IgD-negative memory B cell (primary cell): ENCODE data around the gene S1PR2. TPM values are rescaled to one million over a fixed set of nuclear protein-coding genes. Genes with fewer than 3 reads are reported as not detected.
"Not testable (repeated sequence)": the region's sequence is repeated elsewhere in the genome, so short reads cannot be mapped to it uniquely, and the experiment has no call there.

ENCODE experiments used
- H3K27ac Mint-ChIP-seq, 3 donors: one replicate each; pipeline ENCODE4 v1.8.0; 2020 to 2022; ENCODE audit warnings: mild to moderate bottlenecking in 3 of 3, mixed read lengths in 3 of 3, moderate library complexity in 1 of 3
- H3K27me3 Mint-ChIP-seq: one replicate; pipeline ENCODE4 v1.8.0; 2021; ENCODE audit warnings: mixed read lengths
- H3K36me3 Mint-ChIP-seq: one replicate; pipeline ENCODE4 v1.8.0; 2020; ENCODE audit warnings: mild to moderate bottlenecking, mixed read lengths
- H3K4me1 Mint-ChIP-seq, 3 donors: one replicate each; pipeline ENCODE4 v1.8.0; 2020 to 2022; ENCODE audit warnings: mixed read lengths in 3 of 3, mild to moderate bottlenecking in 1 of 3
- H3K4me3 Mint-ChIP-seq, 4 donors: one replicate each; pipeline ENCODE4 v1.8.0; 2020 to 2022; ENCODE audit warnings: mild to moderate bottlenecking in 4 of 4, mixed read lengths in 4 of 4, moderate library complexity in 3 of 4
- H3K9me3 Mint-ChIP-seq, 3 donors: one replicate each; pipeline ENCODE4 v1.8.0; 2020 to 2021; ENCODE audit warnings: mixed read lengths in 3 of 3, mild to moderate bottlenecking in 1 of 3
- polyA plus RNA-seq: library from polyadenylated mRNA; unstranded; fragments of 300-500 nt; fragmentation: Illumina TruSeq; gene quantifications from one replicate; pipeline ENCODE4 v1.2.3, GENCODE V29; 2021

Gene S1PR2
- polyA plus RNA-seq, 1 donor from 2014 or later = 0.20 TPM

DNA sequence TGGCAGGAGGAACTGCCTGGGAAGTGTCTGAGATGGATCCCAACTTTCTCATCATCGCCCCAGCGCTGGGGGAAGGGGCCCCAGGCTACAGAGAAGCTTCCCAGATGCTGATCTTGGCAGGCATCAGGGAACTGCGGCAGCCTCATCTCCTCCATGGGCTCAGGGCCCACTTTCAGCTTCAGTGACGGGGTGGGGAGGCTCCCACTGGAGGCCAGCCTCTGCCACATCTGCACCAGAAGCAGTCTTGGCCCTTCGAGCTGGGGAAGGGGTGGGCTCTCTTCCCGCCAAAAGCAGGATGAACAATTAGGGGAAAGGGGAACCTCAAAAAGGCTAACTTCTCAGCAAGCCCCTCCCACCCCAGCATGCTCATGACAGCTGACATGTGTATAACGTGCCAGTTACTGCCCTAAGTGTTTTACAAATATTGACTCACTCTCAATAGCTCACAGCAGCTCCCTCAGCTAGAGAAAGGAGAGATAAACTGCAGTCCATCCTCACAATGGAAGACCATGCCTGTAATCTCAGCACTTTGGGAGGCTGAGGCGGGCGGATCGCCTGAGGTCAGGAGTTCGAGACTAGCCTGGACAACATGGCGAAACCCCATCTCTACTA, 7.1 kb upstream of the S1PR2 start:
- H3K9me3 Mint-ChIP-seq = no peaks in the 10 kb centered on the region
- H3K4me3 Mint-ChIP-seq = peak overlapping the region in 2 of 4 donors; percentile 9 to 68
- H3K36me3 Mint-ChIP-seq = no peaks in the 10 kb centered on the region
- peaks cover 18 to 36% (median 30%) of the 10 kb centered on the region in 3 donors for H3K4me1 Mint-ChIP-seq
- peak overlapping the region in 2 of 3 donors; percentile 84 to 91 for H3K27ac Mint-ChIP-seq
- H3K27me3 Mint-ChIP-seq = no peaks in the 10 kb centered on the region

DNA sequence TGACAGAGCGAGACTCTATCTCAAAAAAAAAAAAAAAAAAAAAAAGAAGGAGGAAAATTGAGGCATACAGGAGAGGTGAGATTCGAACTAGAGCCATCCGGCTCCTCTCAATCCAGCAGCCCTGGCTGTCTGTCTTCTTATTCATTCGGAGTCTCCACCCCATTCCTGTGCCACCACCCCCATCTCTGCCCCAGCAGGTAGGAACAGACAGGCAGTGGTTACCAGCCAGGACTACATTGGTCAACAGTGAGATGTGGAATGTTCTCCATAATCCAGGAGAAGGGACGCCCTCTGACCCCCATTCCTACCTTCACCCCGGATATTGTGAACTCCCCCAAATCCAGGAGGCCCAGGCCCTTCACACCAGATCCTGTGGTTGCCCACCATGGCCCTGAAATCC, 6.6 kb upstream of the S1PR2 start:
- peaks cover 18 to 39% (median 30%) of the 10 kb centered on the region in 3 donors for H3K4me1 Mint-ChIP-seq
- H3K9me3 Mint-ChIP-seq = no peaks in the 10 kb centered on the region
- H3K36me3 Mint-ChIP-seq = no peaks in the 10 kb centered on the region
- peak overlapping the region in 1 of 4 donors; percentile 68 for H3K4me3 Mint-ChIP-seq
- peak overlapping the region; percentile 59 to 91 (median 84) for H3K27ac Mint-ChIP-seq
- H3K27me3 Mint-ChIP-seq = no peaks in the 10 kb centered on the region

DNA sequence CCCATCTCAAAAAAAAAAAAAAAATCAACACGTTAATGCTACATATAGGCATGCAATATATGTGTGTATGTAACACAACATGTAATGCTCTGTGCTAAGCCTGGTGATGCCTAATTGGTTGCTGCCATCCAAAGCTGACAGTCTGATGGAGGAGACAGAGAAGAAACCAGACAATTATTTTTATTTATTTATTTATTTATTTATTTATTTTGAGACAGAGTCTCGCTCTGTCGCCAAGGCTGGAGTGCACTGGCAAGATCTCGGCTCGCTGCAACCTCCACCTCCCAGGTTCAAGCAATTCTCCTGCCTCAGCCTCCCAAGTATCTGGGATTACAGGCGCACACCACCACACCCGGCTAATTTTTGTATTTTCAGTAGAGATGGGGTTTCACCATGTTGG, 4.3 kb upstream of the S1PR2 start:
- H3K36me3 Mint-ChIP-seq, H3K9me3 Mint-ChIP-seq, H3K27me3 Mint-ChIP-seq: not testable (repeated sequence)
- peak overlapping the region; percentile 95 to 100 (median 98) for H3K27ac Mint-ChIP-seq
- peak overlapping the region in 3 of 4 donors; percentile 58 to 95 (median 83) for H3K4me3 Mint-ChIP-seq
- H3K4me1 Mint-ChIP-seq = peaks cover 27 to 38% (median 31%) of the 10 kb centered on the region in 3 donors

DNA sequence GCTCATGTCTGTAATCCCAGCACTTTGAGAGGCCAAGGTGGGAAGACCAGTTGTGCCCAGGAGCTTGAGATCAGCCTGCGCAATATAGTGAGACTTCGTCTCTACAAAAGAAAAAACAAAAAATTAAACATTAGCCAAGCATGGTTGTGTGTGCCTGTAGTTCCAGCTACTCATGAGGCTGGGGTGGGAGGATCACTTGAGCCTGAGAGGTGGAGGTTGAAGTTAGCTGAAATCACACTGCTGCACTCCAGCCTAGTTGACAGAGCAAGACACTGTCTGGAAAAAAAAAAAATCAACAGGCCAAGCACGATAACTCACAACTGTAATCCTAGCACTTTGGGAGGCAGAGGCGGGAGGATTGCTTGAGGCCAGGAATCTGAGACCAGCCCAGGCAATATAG, 3.9 kb upstream of the S1PR2 start:
- Mint-ChIP-seq H3K36me3 (no peaks in the 10 kb centered on the region), H3K27me3 (no peaks in the 10 kb centered on the region), H3K9me3 (no peaks in the 10 kb centered on the region), H3K4me3 (peak overlapping the region in 2 of 4 donors; percentile 58 to 63), H3K4me1 (peaks cover 27 to 38% (median 31%) of the 10 kb centered on the region in 3 donors), H3K27ac (peak overlapping the region in 2 of 3 donors; percentile 98 to 100)

DNA sequence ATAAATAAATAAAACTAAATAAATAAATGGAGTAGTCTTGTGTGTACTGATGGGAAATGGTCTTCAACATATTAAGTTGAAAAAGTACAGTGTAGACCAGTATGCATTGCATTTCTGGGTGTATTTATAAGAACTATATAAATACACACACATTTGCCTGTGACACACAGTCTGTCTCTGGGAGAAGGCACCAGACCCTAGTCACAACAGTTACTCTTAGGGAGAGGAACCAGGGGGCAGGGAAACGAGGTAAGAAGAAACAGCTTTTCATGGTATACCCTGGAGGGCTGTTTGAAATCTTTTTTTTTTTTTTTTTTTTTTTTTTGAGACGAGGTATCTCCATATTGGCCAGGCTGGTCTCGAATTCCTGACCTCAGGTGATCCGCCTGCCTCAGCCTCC, 2.8 kb upstream of the S1PR2 start:
- Mint-ChIP-seq H3K27ac (peak overlapping the region in 2 of 3 donors; percentile 91 to 98), H3K4me3 (peak overlapping the region in 2 of 4 donors; percentile 54 to 83), H3K27me3 (no peaks in the 10 kb centered on the region), H3K9me3 (no peaks in the 10 kb centered on the region), H3K36me3 (no peaks in the 10 kb centered on the region), H3K4me1 (peaks cover 29 to 33% (median 30%) of the 10 kb centered on the region in 3 donors)

DNA sequence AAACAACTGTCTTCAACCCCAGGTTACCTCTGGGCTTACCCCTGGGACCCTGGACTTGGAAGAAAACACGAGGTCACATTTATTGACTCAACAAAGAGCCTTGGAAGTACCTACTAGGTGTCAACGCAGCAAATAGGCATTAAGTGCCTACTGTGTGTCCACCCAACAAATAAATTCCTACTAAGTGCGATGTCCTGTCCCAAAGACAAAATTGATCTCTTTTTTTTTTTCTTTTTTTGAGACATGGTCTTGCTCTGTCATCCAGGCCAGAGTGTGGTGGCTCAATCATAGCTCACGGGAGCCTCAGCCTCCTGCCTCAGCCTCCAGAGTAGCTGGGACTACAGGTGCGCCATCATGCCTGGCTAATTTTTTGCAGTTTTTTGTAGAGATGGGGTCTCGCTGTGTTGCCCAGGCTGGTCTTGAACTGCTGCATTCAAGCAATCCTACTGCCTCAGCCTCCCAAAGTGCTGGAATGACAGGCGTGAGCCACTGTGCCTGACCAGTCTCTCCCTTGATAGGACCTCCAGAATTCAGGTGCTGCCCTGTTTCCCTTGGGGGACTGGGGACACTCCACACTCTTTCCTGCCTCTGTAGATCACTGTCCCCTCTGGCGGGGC, 589 bp upstream of the S1PR2 start:
- no peaks in the 10 kb centered on the region for H3K27me3 Mint-ChIP-seq
- H3K4me1 Mint-ChIP-seq = peaks cover 22 to 34% (median 23%) of the 10 kb centered on the region in 3 donors
- peak overlapping the region; percentile 78 to 98 (median 88) for H3K27ac Mint-ChIP-seq
- no peaks in the 10 kb centered on the region for H3K36me3 Mint-ChIP-seq
- H3K4me3 Mint-ChIP-seq = peak overlapping the region; percentile 73 to 90 (median 88)
- no peaks in the 10 kb centered on the region for H3K9me3 Mint-ChIP-seq

DNA sequence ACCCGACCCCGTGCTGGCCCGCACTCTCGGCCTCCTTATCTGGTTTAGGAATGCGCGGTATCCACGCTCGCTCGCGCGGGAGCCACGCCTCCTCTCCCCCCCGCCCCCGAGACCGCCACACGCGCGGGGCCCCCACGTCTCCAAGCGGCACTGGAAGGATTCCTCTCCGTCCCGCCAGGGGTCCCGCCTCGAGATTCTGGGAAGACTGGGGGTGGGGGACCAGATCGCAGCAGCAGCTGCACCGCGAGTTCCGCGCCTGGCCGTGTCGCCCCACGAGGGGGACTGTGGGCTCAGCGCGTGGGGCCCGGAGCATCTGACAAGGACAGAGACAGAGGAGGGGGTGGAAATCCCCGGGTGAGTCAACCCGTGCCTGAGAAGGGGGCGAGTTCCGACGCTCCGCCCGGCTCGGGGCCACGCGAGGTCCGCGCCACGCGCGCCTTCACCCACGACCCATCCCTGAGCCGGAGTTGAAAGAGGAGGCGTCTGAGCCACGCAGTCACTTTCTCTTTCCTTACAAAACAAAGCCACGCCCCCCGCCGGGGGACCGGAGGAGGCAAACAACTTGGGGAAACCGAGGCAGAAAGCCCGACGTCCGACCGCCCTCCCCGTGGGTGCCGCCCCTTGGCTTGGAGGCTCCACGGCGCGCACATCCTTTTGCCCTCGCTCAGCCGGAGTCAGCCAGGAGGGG, 814 bp downstream of the S1PR2 start:
- peak overlapping the region; percentile 53 to 80 (median 78) for H3K27ac Mint-ChIP-seq
- peaks cover 10 to 25% (median 12%) of the 10 kb centered on the region in 3 donors for H3K4me1 Mint-ChIP-seq
- H3K9me3 Mint-ChIP-seq = no peaks in the 10 kb centered on the region
- H3K4me3 Mint-ChIP-seq = peak overlapping the region; percentile 82 to 91 (median 87)
- H3K27me3 Mint-ChIP-seq = no peaks in the 10 kb centered on the region
- H3K36me3 Mint-ChIP-seq = no peaks in the 10 kb centered on the region

DNA sequence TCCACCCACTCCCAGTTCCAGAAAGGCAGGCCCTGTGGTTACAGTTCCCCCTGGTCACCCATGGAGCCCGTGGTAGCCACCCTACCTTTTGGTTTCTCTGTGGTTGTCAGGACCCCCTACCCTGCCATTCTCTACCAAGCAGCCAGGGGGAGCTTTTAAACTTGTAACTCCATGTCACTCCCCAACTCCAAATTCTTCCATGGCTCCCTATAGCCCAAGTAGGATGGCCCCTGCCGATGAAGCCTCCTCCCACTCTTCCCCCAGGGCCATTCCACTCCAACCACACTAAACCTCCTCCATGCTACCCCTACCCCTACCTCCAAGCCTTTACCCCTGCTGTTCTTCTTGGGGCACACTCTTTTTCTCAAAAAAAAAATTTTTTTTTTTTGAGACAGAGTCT, 2.2 kb downstream of the S1PR2 start:
- Mint-ChIP-seq H3K36me3 (peaks cover 2% of the 10 kb centered on the region), H3K4me1 (peaks cover 7 to 20% (median 9%) of the 10 kb centered on the region in 3 donors), H3K9me3 (no peaks in the 10 kb centered on the region), H3K4me3 (peak overlapping the region; percentile 28 to 83 (median 68)), H3K27me3 (no peaks in the 10 kb centered on the region), H3K27ac (peak overlapping the region; percentile 63 to 80 (median 78))

DNA sequence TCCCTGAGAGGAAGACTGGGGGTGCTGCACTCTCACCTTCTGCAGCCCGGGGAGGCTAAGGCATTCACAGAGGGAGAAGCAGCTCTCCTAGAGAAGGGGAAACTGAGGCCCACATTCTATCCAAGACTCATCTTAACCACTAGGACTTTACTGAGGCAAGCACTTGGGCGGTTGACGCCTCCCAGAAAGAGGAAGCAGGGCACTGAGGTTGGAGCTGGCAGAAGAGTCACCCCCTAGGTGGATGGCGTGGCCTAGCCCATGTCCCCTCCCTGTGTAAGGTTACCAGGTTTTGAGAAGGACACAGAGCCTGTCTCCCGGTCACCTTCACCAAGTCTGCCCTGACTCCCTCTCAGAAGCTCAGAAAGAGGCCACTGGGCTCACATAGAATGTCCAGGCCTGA, 2.7 kb downstream of the S1PR2 start:
- Mint-ChIP-seq H3K9me3 (no peaks in the 10 kb centered on the region), H3K36me3 (peaks cover 2% of the 10 kb centered on the region), H3K4me1 (peaks cover 7 to 20% (median 9%) of the 10 kb centered on the region in 3 donors), H3K4me3 (peak overlapping the region in 1 of 4 donors; percentile 83), H3K27ac (peak overlapping the region in 2 of 3 donors; percentile 4 to 80), H3K27me3 (no peaks in the 10 kb centered on the region)

DNA sequence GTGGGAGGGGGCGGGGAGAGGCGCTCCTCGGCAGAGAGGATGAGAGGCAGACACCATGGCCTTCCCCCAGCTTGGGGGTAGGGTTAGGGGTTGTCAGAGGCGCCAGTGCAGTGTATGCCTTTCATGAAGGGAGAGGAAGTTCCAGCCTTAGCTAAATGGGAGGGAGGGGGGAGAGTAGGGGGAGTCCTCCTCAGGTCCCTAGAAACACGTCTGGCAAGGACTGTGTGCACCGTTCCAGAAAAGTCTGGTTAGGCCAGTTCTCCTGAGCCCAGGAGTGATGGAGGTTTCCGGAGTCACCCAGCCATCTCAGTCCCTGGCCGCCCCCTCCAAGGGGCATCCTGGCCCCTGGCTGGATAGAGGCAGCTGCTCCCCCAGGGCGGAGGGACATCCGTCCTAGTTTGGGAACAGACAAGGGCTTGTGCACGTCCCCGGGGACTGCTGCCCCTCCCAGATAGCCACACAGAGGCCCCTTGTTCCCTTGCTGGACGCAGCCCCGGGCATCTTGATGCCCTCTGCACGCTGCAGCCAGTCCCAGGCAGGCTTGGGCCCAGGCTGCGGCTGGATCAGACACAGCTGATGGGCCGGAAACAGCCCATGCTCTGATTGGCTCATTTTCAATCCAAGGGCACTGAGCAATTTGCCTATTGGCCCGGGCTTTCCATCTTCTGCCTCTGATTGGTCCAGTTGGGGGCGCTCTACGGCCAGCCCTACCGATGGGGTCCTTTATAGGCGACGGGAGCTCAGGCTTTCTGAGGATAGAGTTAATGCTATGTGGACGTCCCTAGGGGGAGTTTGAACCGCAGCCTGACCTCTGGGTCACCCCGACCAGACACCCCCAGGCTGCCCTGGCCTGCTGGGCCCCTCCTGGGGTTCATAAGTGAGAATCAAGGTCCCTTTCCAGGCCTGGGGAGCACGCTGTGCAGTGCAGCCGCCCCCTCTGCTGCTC, 3.8 kb downstream of the S1PR2 start:
- peaks cover 2% of the 10 kb centered on the region for H3K36me3 Mint-ChIP-seq
- H3K27ac Mint-ChIP-seq = peak overlapping the region in 1 of 3 donors; percentile 80
- no peaks in the 10 kb centered on the region for H3K9me3 Mint-ChIP-seq
- H3K4me1 Mint-ChIP-seq = peaks cover 6 to 24% (median 9%) of the 10 kb centered on the region in 3 donors
- no peaks in the 10 kb centered on the region for H3K27me3 Mint-ChIP-seq
- H3K4me3 Mint-ChIP-seq = no peak overlapping the region

DNA sequence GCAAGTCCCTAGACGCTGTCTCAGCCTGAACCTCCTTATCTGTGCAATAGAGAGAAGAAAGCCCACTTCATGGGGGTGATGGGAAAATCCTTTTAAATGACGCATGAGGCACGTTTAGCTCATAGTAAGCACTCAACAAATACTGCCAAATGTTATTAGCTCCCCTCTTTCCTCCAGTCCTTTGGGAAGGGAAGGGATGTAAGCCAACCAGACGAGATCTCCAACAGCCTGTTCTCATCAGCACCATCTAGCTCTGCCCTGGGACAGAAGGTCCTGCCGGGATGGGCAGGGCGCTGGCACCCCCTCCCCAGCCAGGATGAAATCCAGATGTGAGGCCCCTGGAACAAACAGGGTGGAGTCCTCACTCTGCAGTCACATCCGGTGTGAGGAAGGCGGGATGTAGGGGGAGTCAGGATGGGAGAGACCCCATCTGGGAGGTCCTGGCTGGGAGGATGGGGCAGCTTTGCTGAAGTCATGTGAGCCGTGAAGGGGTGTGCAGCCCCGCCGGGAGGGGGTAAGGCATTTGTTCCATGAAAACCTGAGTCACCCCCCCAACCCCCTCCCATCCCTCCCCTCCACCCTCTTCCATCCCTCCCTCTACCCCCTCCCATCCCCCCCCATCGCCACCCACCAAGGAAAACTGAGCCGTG, 4.6 kb downstream of the S1PR2 start:
- Mint-ChIP-seq H3K36me3 (peaks cover 2% of the 10 kb centered on the region), H3K27ac (peak overlapping the region in 1 of 3 donors; percentile 19), H3K4me3 (peak overlapping the region in 1 of 4 donors; percentile 26), H3K4me1 (peaks cover 5 to 17% (median 6%) of the 10 kb centered on the region in 3 donors), H3K9me3 (no peaks in the 10 kb centered on the region), H3K27me3 (no peaks in the 10 kb centered on the region)

DNA sequence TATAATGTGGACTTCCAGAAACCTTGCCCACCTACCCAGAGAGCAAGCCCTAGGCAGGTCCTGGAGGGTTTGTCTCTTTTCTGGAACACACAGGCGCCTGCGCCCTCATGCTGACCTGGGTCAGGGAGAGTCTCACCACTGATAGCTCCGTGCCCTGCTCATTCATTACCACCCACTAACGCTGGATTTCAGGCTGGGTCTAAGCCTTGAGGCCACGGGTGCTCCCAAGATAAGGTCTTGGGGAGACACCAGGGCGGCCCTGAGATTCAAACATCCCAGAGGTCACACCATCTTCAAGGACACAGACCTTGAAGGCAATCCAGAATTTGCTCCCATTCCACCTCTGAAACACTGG, 5.1 kb downstream of the S1PR2 start:
- no peaks in the 10 kb centered on the region for H3K27me3 Mint-ChIP-seq
- peaks cover 2% of the 10 kb centered on the region for H3K36me3 Mint-ChIP-seq
- peak overlapping the region in 1 of 4 donors; percentile 26 for H3K4me3 Mint-ChIP-seq
- H3K27ac Mint-ChIP-seq = peak overlapping the region in 1 of 3 donors; percentile 19
- H3K9me3 Mint-ChIP-seq = no peaks in the 10 kb centered on the region
- peaks cover 3 to 14% (median 6%) of the 10 kb centered on the region in 3 donors for H3K4me1 Mint-ChIP-seq

DNA sequence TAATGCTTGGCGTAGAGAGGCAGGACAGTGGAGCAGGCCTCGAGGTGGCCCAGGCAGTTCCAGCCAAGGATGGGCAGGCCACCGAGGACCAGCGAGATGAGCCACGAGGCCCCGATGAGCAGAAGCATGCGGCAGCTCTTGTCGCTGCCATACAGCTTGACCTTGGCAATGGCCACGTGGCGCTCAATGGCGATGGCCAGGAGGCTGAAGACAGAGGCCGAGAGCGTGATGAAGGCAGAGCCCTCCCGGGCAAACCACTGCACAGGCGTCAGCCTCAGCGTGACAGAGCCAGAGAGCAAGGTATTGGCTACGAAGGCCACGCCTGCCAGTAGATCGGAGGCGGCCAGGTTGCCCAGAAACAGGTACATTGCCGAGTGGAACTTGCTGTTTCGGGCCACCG, 6.8 kb downstream of the S1PR2 start:
- Mint-ChIP-seq H3K27me3 (peaks cover 3% of the 10 kb centered on the region), H3K4me1 (peaks cover 2 to 9% (median 3%) of the 10 kb centered on the region in 3 donors), H3K9me3 (no peaks in the 10 kb centered on the region), H3K36me3 (peaks cover 2% of the 10 kb centered on the region), H3K27ac (no peak overlapping the region), H3K4me3 (no peak overlapping the region)
